Stimulated activated CD8-positive, alpha-beta memory T cell treated with anti-CD3 and anti-CD28 coated beads, Interleukin-7, amount 100 ng/mL, for 1 hour (primary cell): ENCODE results near the gene MYO5A.
"Not testable (repeated sequence)": the region's sequence is repeated elsewhere in the genome, so short reads cannot be mapped to it uniquely, and the experiment has no call there.

Experiments
- DNase-seq, 2 donors: peaks; one replicate each; pipeline ENCODE4 v3.0.0-alpha.2; 2020; ENCODE audit warnings: low read depth in 2 of 2

MYO5A gene

GRCh38 chr15:52505151-52505550 lies 23.5 kb downstream of the MYO5A start:
- no peak for DNase-seq

- no peak for DNase-seq
Observed at GRCh38 chr15:52503788-52504496, 24.7 kb downstream of the MYO5A start.

- no peak for DNase-seq
Observed at GRCh38 chr15:52502608-52503007, 26.1 kb downstream of the MYO5A start.

GRCh38 chr15:52499506-52499905 lies 29.2 kb downstream of the MYO5A start:
- no peak for DNase-seq

- no peak for DNase-seq
Observed at GRCh38 chr15:52498706-52499105, 30.0 kb downstream of the MYO5A start.

GRCh38 chr15:52496776-52497470 lies 31.8 kb downstream of the MYO5A start:
- DNase-seq = no peak

- DNase-seq = no peak
Observed at GRCh38 chr15:52496175-52496574, 32.5 kb downstream of the MYO5A start.

GRCh38 chr15:52495125-52495524 lies 33.6 kb downstream of the MYO5A start:
- DNase-seq = no peak

- DNase-seq = no peak
Observed at GRCh38 chr15:52493968-52494367, 34.7 kb downstream of the MYO5A start.

- no peak for DNase-seq
Observed at GRCh38 chr15:52492132-52492531, 36.5 kb downstream of the MYO5A start.

GRCh38 chr15:52491472-52491871 lies 37.2 kb downstream of the MYO5A start:
- no peak for DNase-seq

GRCh38 chr15:52489430-52489829 lies 39.2 kb downstream of the MYO5A start:
- not testable (repeated sequence) for DNase-seq

- no peak for DNase-seq
Observed at GRCh38 chr15:52488830-52489229, 39.9 kb downstream of the MYO5A start.

GRCh38 chr15:52486003-52486996 lies 42.4 kb downstream of the MYO5A start:
- no peak for DNase-seq

- DNase-seq = no peak
Observed at GRCh38 chr15:52485290-52485689, 43.4 kb downstream of the MYO5A start.

- DNase-seq = no peak
Observed at GRCh38 chr15:52483707-52484106, 45.0 kb downstream of the MYO5A start.

GRCh38 chr15:52481915-52482314 lies 46.8 kb downstream of the MYO5A start:
- no peak for DNase-seq

- no peak for DNase-seq
Observed at GRCh38 chr15:52480990-52481389, 47.7 kb downstream of the MYO5A start.

- DNase-seq = no peak
Observed at GRCh38 chr15:52466716-52467115, 62.0 kb downstream of the MYO5A start.

- no peak for DNase-seq
Observed at GRCh38 chr15:52466134-52466701, 62.5 kb downstream of the MYO5A start.

- DNase-seq = no peak
Observed at GRCh38 chr15:52464478-52464877, 64.2 kb downstream of the MYO5A start.

GRCh38 chr15:52464040-52464439 lies 64.6 kb downstream of the MYO5A start:
- no peak for DNase-seq
